ENCODE measurements around the gene GNG13. TPM values are rescaled to one million over a fixed set of nuclear protein-coding genes. Genes with fewer than 3 reads are reported as not detected.

GNG13 gene
- total RNA-seq, 5 donors from 2014 or later (not counting 1 experiment from before 2014, with no cell fraction given), result not detected

DNA sequence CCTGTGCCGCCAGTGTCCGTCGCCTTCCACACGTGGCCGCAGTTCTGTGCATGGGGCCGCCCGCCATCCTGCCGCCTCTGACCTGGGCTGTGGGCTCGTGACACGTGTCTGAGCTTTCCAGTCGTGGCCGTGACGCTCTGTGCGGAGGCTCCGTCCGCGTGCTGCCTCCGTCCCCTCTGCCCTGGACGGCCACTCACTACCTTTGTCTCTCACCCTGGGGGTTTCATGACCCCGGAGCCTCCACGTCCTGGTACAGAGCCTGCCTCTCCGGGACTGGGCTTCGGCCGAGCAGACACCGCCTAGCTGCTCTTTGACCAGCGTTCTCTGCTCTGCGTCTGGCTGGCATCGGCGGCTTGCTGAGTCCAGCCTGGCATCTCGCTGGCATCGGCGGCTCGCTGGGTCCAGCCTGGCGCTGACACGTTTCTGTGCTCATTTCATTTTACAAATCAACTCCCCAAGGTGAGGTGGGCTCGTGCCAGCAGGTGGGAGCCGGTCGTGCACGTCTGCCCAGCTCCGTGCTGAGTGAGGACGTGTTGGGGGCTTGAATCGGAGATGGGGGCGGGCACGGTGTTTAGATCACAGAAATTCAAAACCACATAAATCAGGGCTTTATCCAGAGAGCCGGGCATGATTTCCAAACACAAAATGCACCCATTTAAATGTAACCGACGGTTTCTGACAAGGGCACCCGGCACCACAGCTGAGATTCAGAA is 44.3 kb upstream of the GNG13 start:
- WGBS (ENCODE audit: insufficient coverage), result 91% methylated on average over 40 of the region's 48 CpGs
- CTCF ChIA-PET, result no interaction called here
- H3K9me3 Mint-ChIP-seq, result no peaks in the 10 kb centered on the region
- Histone ChIP-seq H3K36me3 (ENCODE audit: control insufficient read depth in 2 of 2, extremely low read depth in 1 of 2, insufficient read depth in 1 of 2, low read length in 1 of 2) (no peaks in the 10 kb centered on the region), H3K4me3 (ENCODE audit: control insufficient read depth in 1 of 2, extremely low read depth in 1 of 2, low read length in 1 of 2) (no peak overlapping the region), H3K4me1 (ENCODE audit: control insufficient read depth in 1 of 2, extremely low read depth in 1 of 2, insufficient read depth in 2 of 2, low read length in 2 of 2) (no peaks in the 10 kb centered on the region), H3K9me3 (peaks cover 1% of the 10 kb centered on the region), H3K27ac (ENCODE audit: low read length) (no peak overlapping the region), H3K27me3 (replicated peaks in 1 of 2; ENCODE audit: control insufficient read depth in 2 of 2, extremely low read depth in 1 of 2, insufficient read depth in 2 of 2, low read length in 1 of 2) (peaks cover 0 to 35% of the 10 kb centered on the region in 2 experiments)
- no peak for ATAC-seq (replicated peaks in 1 of 4)
- no peak overlapping the region for H3K27ac Mint-ChIP-seq
- H3K36me3 Mint-ChIP-seq, result no peaks in the 10 kb centered on the region
- H3K4me3 Mint-ChIP-seq, result no peak overlapping the region
- H3K4me1 Mint-ChIP-seq, result no peaks in the 10 kb centered on the region
- DNase-seq, result no peak
- POLR2A ChIA-PET, result no interaction called here
- no peaks in the 10 kb centered on the region for H3K27me3 Mint-ChIP-seq

DNA sequence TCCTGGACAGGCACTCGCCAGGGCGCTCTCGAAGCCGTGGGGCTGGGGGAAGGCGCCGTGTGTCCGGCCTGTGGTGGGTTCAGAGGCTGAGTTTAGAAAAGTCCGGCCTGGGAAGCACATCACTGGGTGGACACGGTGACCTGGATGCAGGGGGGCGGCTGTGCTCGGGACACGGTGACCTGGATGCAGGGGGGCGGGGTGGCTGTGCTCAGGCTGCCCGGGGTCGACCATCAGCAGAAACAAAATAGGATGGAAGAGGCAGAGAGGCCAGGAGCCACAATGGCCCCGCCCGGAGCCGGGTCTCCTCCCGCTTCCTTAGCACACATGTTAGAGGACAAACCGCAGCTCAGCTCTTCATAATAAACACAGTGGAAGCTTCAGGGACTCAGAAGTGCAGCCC is 43.2 kb upstream of the GNG13 start:
- Mint-ChIP-seq H3K36me3 (no peaks in the 10 kb centered on the region), H3K9me3 (no peaks in the 10 kb centered on the region), H3K27ac (no peak overlapping the region), H3K4me1 (no peaks in the 10 kb centered on the region), H3K4me3 (no peak overlapping the region), H3K27me3 (peaks cover under 1 to 3% of the 10 kb centered on the region in 2 donors)
- POLR2A ChIA-PET, result no interaction called here
- Histone ChIP-seq H3K4me1 (ENCODE audit: control insufficient read depth in 1 of 2, extremely low read depth in 1 of 2, insufficient read depth in 2 of 2, low read length in 2 of 2) (no peaks in the 10 kb centered on the region), H3K27ac (ENCODE audit: low read length) (no peak overlapping the region), H3K36me3 (ENCODE audit: control insufficient read depth in 2 of 2, extremely low read depth in 1 of 2, insufficient read depth in 1 of 2, low read length in 1 of 2) (no peaks in the 10 kb centered on the region), H3K9me3 (no peaks in the 10 kb centered on the region), H3K4me3 (ENCODE audit: control insufficient read depth in 1 of 2, extremely low read depth in 1 of 2, low read length in 1 of 2) (no peak overlapping the region), H3K27me3 (replicated peaks in 1 of 2; ENCODE audit: control insufficient read depth in 2 of 2, extremely low read depth in 1 of 2, insufficient read depth in 2 of 2, low read length in 1 of 2) (peaks cover 0 to 41% of the 10 kb centered on the region in 2 experiments)
- DNase-seq (no peak), ATAC-seq (replicated peaks in 1 of 4) (no peak)
- WGBS (ENCODE audit: insufficient coverage), result 97% methylated on average over 15 of the region's 20 CpGs
- CTCF ChIA-PET, result no interaction called here

DNA sequence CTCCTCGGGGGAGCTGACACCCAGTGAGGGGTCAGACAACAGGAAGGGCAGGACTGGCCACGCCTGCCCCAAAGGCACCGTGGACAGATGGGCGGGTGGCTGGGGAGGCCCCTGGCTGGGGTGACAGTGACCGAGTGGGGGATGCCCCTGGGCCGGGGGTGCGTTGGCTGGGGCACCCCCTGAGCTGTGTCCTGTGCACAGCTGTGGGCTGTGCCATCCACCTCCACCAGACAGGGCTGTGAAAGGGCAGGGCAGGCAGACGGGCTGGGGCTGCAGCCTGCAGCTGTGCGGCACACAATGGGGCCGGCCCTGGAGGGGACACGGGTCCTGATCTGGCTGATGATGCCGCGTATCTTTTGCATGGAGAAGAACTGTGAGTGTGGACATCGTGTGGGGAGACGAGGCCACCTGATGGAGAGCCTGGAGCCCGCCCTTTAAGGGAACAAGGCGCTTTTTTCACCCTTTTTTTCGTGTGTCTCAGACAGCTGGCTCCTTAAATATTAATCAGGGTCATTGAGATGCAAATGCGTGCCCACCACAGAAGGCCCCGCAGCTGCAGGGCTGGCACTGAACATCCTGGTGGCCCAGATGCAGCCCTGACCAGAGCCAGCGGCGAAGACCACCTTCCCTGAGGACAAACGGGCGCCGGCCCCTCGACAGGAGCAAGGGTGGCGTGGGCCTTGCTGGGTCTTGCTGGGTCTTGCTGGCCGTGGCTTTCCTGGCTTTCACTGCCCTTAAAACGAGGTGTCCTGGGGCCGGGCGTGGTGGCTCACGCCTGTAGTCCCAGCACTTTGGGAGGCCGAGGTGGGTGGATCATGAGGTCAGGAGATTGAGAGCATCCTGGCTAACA is 42.4 kb upstream of the GNG13 start:
- WGBS (ENCODE audit: insufficient coverage), result 83% methylated on average over 32 of the region's 33 CpGs
- Mint-ChIP-seq H3K27ac (no peak overlapping the region), H3K9me3 (no peaks in the 10 kb centered on the region)

DNA sequence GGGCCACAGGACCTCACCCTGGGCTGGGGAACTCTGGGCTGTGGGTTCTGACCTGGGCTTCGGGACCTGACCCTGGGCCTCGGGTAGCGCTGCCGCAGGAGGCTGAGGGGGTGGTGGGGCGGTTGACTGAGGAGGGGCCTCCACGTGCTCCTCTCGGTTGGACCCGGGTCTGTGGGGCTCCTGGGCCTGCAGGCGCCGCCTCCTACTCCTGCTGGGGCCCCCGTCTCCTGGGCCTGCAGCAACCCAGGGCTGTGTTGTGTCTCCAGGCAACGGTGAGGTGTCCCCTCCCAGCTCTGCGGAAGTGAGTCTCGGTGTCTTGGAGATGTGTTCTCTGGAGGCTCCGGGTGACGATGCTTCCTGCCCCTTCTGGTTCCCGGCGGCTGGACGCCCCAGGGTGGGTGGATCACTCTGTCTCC is 41.5 kb upstream of the GNG13 start:
- H3K4me3 ChIP-seq (ENCODE audit: control insufficient read depth in 1 of 2, extremely low read depth in 1 of 2, low read length in 1 of 2), result no peak overlapping the region
- 81% methylated on average over 13 of the region's 19 CpGs for WGBS (ENCODE audit: insufficient coverage)
- no peaks in the 10 kb centered on the region for H3K36me3 ChIP-seq (ENCODE audit: control insufficient read depth in 2 of 2, extremely low read depth in 1 of 2, insufficient read depth in 1 of 2, low read length in 1 of 2)
- H3K27ac ChIP-seq (ENCODE audit: low read length), result no peak overlapping the region
- Mint-ChIP-seq H3K4me1 (no peaks in the 10 kb centered on the region), H3K9me3 (no peaks in the 10 kb centered on the region), H3K36me3 (no peaks in the 10 kb centered on the region), H3K4me3 (no peak overlapping the region), H3K27ac (no peak overlapping the region), H3K27me3 (peaks cover 4 to 5% of the 10 kb centered on the region in 2 donors)
- ChIA-PET CTCF (no interaction called here), POLR2A (no interaction called here)
- no peaks in the 10 kb centered on the region for H3K9me3 ChIP-seq
- H3K27me3 ChIP-seq (replicated peaks in 1 of 2; ENCODE audit: control insufficient read depth in 2 of 2, extremely low read depth in 1 of 2, insufficient read depth in 2 of 2, low read length in 1 of 2), result peaks cover 0 to 41% of the 10 kb centered on the region in 2 experiments
- ATAC-seq (replicated peaks in 1 of 4), result no peak
- DNase-seq, result no peak
- no peaks in the 10 kb centered on the region for H3K4me1 ChIP-seq (ENCODE audit: control insufficient read depth in 1 of 2, extremely low read depth in 1 of 2, insufficient read depth in 2 of 2, low read length in 2 of 2)

More for the DNA sequence above, 42.4 kb upstream of the GNG13 start:
- Histone ChIP-seq H3K27me3 (replicated peaks in 1 of 2; ENCODE audit: control insufficient read depth in 2 of 2, extremely low read depth in 1 of 2, insufficient read depth in 2 of 2, low read length in 1 of 2) (peaks cover 0 to 41% of the 10 kb centered on the region in 2 experiments), H3K4me1 (ENCODE audit: control insufficient read depth in 1 of 2, extremely low read depth in 1 of 2, insufficient read depth in 2 of 2, low read length in 2 of 2) (no peaks in the 10 kb centered on the region), H3K27ac (ENCODE audit: low read length) (no peak overlapping the region), H3K36me3 (ENCODE audit: control insufficient read depth in 2 of 2, extremely low read depth in 1 of 2, insufficient read depth in 1 of 2, low read length in 1 of 2) (no peaks in the 10 kb centered on the region), H3K4me3 (ENCODE audit: control insufficient read depth in 1 of 2, extremely low read depth in 1 of 2, low read length in 1 of 2) (no peak overlapping the region), H3K9me3 (no peaks in the 10 kb centered on the region)
- Mint-ChIP-seq H3K4me1 (no peaks in the 10 kb centered on the region), H3K4me3 (no peak overlapping the region), H3K36me3 (no peaks in the 10 kb centered on the region), H3K27me3 (peaks cover 4 to 5% of the 10 kb centered on the region in 2 donors)
- no peak for DNase-seq
- ATAC-seq (replicated peaks in 1 of 4), result no peak
- ChIA-PET POLR2A (no interaction called here), CTCF (no interaction called here)

DNA sequence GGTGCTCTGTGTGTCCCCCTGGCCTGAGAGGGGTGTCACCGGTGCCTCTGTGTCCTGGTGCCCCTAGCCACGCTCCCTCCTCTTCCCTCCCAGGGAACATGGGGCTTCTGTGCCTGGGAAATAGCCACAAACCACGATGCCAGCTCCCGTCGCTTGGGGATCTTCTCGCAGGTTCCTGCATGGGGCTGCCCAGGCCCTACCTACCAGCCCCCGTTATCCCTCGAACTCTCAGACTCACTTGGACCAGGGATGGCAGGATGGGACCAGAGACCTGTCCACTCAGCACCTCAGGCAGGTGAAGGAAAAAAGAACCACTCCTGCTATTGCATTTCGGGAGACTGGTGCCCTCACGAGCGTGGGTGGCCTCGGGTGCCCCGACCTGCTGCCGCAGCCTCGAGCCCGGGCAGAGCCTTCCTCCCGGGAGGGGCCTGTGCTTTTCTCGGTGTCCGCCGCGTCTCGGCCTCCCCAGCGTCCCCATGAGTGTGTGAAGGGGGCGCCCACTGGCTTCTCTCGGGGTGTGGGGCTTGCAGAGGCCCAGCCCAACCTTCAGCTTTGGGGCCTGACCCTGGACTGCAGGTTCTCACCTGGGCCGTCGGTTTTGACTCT is 41.0 kb upstream of the GNG13 start:
- Mint-ChIP-seq H3K4me1 (no peaks in the 10 kb centered on the region), H3K36me3 (no peaks in the 10 kb centered on the region), H3K4me3 (no peak overlapping the region), H3K9me3 (no peaks in the 10 kb centered on the region), H3K27ac (no peak overlapping the region), H3K27me3 (peaks cover 4 to 5% of the 10 kb centered on the region in 2 donors)
- CTCF ChIA-PET, result no interaction called here
- ATAC-seq (replicated peaks in 1 of 4) (no peak), DNase-seq (no peak)
- POLR2A ChIA-PET, result interaction anchor here in 1 of 2 donors (0.6 kb wide), 1 partner anchor 678 kb away, joined by 3 read pairs; no protein-coding TSS in a partner anchor
- Histone ChIP-seq H3K27ac (ENCODE audit: low read length) (no peak overlapping the region), H3K4me1 (ENCODE audit: control insufficient read depth in 1 of 2, extremely low read depth in 1 of 2, insufficient read depth in 2 of 2, low read length in 2 of 2) (no peaks in the 10 kb centered on the region), H3K4me3 (ENCODE audit: control insufficient read depth in 1 of 2, extremely low read depth in 1 of 2, low read length in 1 of 2) (no peak overlapping the region), H3K36me3 (ENCODE audit: control insufficient read depth in 2 of 2, extremely low read depth in 1 of 2, insufficient read depth in 1 of 2, low read length in 1 of 2) (no peaks in the 10 kb centered on the region), H3K27me3 (replicated peaks in 1 of 2; ENCODE audit: control insufficient read depth in 2 of 2, extremely low read depth in 1 of 2, insufficient read depth in 2 of 2, low read length in 1 of 2) (peaks cover 0 to 41% of the 10 kb centered on the region in 2 experiments), H3K9me3 (no peaks in the 10 kb centered on the region)
- WGBS (ENCODE audit: insufficient coverage), result 79% methylated on average over 23 of the region's 27 CpGs

DNA sequence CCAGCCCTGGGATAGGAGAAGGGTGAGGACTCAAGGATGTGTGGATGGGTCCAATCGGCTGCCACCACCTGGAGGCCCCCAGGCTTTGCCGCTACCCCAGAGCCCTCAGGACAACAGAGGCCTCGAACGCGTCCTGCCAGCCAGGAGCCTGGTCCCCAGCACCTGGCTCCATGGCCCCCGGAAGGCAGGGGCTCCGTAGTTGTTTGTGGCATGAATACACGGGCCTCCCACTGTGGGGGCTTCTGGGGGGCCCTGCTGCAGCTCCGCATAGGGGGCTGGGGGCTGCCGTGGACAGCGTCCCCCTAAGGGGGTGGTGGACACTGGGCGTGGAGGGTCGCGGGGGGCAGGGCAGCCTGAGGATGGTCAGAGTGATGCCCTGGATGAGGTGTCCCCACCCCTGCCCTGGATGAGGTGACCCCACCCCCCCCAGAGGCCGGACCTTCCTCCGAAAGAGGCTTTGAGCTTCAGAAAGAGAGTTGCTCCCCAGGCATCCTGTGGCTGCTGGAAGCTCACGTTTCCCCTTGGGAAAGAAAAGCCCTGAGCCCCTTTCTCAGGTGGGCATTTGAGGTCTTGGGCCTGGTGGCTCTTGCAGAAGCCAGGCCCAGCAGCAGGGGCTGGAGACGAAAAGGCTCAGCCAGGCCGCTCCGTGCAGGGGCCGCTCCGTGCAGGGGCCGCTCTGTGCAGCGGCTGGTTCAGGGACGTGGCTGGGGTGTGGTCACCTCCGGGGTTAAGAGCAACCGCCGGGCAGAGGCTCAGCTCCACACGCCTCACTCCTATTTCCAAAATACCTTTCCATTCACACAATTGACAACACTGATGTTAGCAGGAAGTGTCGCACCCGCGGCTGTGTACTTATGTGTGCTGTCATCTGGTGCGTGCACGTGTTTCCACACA is 40.3 kb upstream of the GNG13 start:
- no peak overlapping the region for H3K4me3 ChIP-seq (ENCODE audit: control insufficient read depth in 1 of 2, extremely low read depth in 1 of 2, low read length in 1 of 2)
- Mint-ChIP-seq H3K36me3 (no peaks in the 10 kb centered on the region), H3K4me3 (no peak overlapping the region), H3K27ac (no peak overlapping the region), H3K9me3 (peaks cover 0 to 4% (median 0%) of the 10 kb centered on the region in 3 donors), H3K4me1 (no peaks in the 10 kb centered on the region), H3K27me3 (peaks cover 4 to 5% of the 10 kb centered on the region in 2 donors)
- H3K9me3 ChIP-seq, result no peaks in the 10 kb centered on the region
- no peaks in the 10 kb centered on the region for H3K4me1 ChIP-seq (ENCODE audit: control insufficient read depth in 1 of 2, extremely low read depth in 1 of 2, insufficient read depth in 2 of 2, low read length in 2 of 2)
- peaks cover 0 to 41% of the 10 kb centered on the region in 2 experiments for H3K27me3 ChIP-seq (replicated peaks in 1 of 2; ENCODE audit: control insufficient read depth in 2 of 2, extremely low read depth in 1 of 2, insufficient read depth in 2 of 2, low read length in 1 of 2)
- no peak for DNase-seq
- no peak overlapping the region for H3K27ac ChIP-seq (ENCODE audit: low read length)
- no peaks in the 10 kb centered on the region for H3K36me3 ChIP-seq (ENCODE audit: control insufficient read depth in 2 of 2, extremely low read depth in 1 of 2, insufficient read depth in 1 of 2, low read length in 1 of 2)
- WGBS (ENCODE audit: insufficient coverage), result 91% methylated on average over 24 of the region's 34 CpGs
- POLR2A ChIA-PET, result interaction anchor here in 1 of 2 donors (0.6 kb wide), 1 partner anchor 678 kb away, joined by 3 read pairs; no protein-coding TSS in a partner anchor
- ATAC-seq (replicated peaks in 1 of 4), result no peak
- CTCF ChIA-PET, result no interaction called here
